HepG2 (cell line): Measurements from ENCODE around the gene RNF125. TPM values are rescaled to one million over a fixed set of nuclear protein-coding genes. Genes with fewer than 3 reads are reported as not detected.

Source experiments
- BCLAF1 ChIP-seq: fragments of 450-650 bp; IDR thresholded peaks from 2 replicates; pipeline ENCODE4 v1.6.1; 2017; ENCODE audit warnings: mild to moderate bottlenecking
- BRD4 ChIP-seq: sonication (generic); formaldehyde crosslinking; IDR thresholded peaks from 2 replicates; pipeline ENCODE4 v1.4.0; 2020; ENCODE audit warnings: missing genetic modification reagents
- HNRNPL ChIP-seq: fragments of 200-400 bp; formaldehyde crosslinking; IDR thresholded peaks from 2 replicates; pipeline ENCODE4 v1.6.1; 2017; ENCODE audit warnings: mild to moderate bottlenecking, low read depth, low read length
- NFIC ChIP-seq: IDR thresholded peaks from 2 replicates; pipeline ENCODE4 v1.6.1; 2012; ENCODE audit warnings: mild to moderate bottlenecking, low read length, inconsistent platforms
- RFX3 ChIP-seq: IDR thresholded peaks from 2 replicates; pipeline ENCODE4 v1.6.1; 2016; ENCODE audit warnings: missing biosample characterization, missing genetic modification reagents
- SMARCE1 ChIP-seq: fragments of 450-650 bp; IDR thresholded peaks from 2 replicates; pipeline ENCODE4 v1.6.1; 2017; ENCODE audit warnings: borderline replicate concordance
- THAP9 ChIP-seq: sonication (generic); formaldehyde crosslinking; IDR thresholded peaks from 2 replicates; pipeline ENCODE4; 2020; ENCODE audit warnings: missing genetic modification reagents, mild to moderate bottlenecking, borderline replicate concordance
- ZNF34 ChIP-seq: sonication (generic); formaldehyde crosslinking; IDR thresholded peaks from 2 replicates; pipeline ENCODE4 v1.4.0; 2020; ENCODE audit warnings: mild to moderate bottlenecking, missing genetic modification reagents, borderline replicate concordance
- polyA plus RNA-seq, 8 experiments: library from polyadenylated mRNA; depleted of rRNA in 3 of 8; stranded (reverse) in 7 of 8; unstranded in 1 of 8; fragments of >200 nt; fragmentation: Illumina TruSeq in 4 of 8; extraction: Trizol in 4 of 8; gene quantifications; 2 replicates each; pipeline versions ENCODE4 v1.2.1 to v1.2.3, GENCODE V29; 2011 to 2016; ENCODE audit warnings: low read depth in 4 of 8, missing spikeins in 1 of 8, mixed read lengths in 1 of 8; ENCODE audit not compliant: insufficient read depth in 1 of 8
- total RNA-seq, 5 experiments: library from RNA; depleted of rRNA; stranded (reverse); fragments of >200 nt; fragmentation: Illumina TruSeq; extraction: Trizol; gene quantifications; 2 replicates each; pipeline ENCODE4 v1.2.3, GENCODE V29; 2016; ENCODE audit warnings: low read depth in 1 of 5
- TF ChIP-seq, protein P1 (sequence below): sonication (generic); formaldehyde crosslinking; conservative IDR thresholded peaks from 2 replicates; pipeline ENCODE4 v1.5.0; 2020; ENCODE audit warnings: missing genetic modification reagents
- TF ChIP-seq, protein P2 (sequence below): sonication (generic); formaldehyde crosslinking; IDR thresholded peaks from 2 replicates; pipeline ENCODE4 v1.5.1; 2020; ENCODE audit warnings: missing genetic modification reagents, mild to moderate bottlenecking, borderline replicate concordance
- TF ChIP-seq, protein P3 (sequence below): sonication (generic); formaldehyde crosslinking; IDR thresholded peaks from 2 replicates; pipeline ENCODE4 v1.4.0; 2020; ENCODE audit warnings: missing genetic modification reagents, mild to moderate bottlenecking, borderline replicate concordance
- TF ChIP-seq, protein P4 (sequence below): sonication (generic); formaldehyde crosslinking; IDR thresholded peaks from 2 replicates; pipeline ENCODE4 v1.4.0; 2020; ENCODE audit warnings: missing genetic modification reagents

Gene RNF125
- total and polyA plus RNA-seq, 2 of the 13 experiments (the other 11 are each of a cell fraction or from before 2014, with no cell fraction given): 0.58 to 1.8 TPM

- TF ChIP-seq, protein P1, sequence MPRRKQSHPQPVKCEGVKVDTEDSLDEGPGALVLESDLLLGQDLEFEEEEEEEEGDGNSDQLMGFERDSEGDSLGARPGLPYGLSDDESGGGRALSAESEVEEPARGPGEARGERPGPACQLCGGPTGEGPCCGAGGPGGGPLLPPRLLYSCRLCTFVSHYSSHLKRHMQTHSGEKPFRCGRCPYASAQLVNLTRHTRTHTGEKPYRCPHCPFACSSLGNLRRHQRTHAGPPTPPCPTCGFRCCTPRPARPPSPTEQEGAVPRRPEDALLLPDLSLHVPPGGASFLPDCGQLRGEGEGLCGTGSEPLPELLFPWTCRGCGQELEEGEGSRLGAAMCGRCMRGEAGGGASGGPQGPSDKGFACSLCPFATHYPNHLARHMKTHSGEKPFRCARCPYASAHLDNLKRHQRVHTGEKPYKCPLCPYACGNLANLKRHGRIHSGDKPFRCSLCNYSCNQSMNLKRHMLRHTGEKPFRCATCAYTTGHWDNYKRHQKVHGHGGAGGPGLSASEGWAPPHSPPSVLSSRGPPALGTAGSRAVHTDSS (CRISPR knock-in tag): no peak
- TF ChIP-seq BCLAF1: no peak
- TF ChIP-seq, protein P2, sequence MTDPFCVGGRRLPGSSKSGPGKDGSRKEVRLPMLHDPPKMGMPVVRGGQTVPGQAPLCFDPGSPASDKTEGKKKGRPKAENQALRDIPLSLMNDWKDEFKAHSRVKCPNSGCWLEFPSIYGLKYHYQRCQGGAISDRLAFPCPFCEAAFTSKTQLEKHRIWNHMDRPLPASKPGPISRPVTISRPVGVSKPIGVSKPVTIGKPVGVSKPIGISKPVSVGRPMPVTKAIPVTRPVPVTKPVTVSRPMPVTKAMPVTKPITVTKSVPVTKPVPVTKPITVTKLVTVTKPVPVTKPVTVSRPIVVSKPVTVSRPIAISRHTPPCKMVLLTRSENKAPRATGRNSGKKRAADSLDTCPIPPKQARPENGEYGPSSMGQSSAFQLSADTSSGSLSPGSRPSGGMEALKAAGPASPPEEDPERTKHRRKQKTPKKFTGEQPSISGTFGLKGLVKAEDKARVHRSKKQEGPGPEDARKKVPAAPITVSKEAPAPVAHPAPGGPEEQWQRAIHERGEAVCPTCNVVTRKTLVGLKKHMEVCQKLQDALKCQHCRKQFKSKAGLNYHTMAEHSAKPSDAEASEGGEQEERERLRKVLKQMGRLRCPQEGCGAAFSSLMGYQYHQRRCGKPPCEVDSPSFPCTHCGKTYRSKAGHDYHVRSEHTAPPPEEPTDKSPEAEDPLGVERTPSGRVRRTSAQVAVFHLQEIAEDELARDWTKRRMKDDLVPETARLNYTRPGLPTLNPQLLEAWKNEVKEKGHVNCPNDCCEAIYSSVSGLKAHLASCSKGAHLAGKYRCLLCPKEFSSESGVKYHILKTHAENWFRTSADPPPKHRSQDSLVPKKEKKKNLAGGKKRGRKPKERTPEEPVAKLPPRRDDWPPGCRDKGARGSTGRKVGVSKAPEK (CRISPR knock-in tag): no peak
- TF ChIP-seq ZNF34 (CRISPR knock-in tag): no peak
- TF ChIP-seq BRD4: peak; percentile 18; the same call in 1 of the 2 replicates
- no peak for TF ChIP-seq RFX3 (CRISPR knock-in tag)
- TF ChIP-seq THAP9 (CRISPR knock-in tag): no peak
- TF ChIP-seq, protein P3, sequence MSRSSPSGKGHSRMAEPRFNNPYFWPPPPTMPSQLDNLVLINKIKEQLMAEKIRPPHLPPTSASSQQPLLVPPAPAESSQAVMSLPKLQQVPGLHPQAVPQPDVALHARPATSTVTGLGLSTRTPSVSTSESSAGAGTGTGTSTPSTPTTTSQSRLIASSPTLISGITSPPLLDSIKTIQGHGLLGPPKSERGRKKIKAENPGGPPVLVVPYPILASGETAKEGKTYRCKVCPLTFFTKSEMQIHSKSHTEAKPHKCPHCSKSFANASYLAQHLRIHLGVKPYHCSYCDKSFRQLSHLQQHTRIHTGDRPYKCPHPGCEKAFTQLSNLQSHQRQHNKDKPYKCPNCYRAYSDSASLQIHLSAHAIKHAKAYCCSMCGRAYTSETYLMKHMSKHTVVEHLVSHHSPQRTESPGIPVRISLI (CRISPR knock-in tag): 0 out of 2 replicates have a peak, but pooled peaks have one; percentile 23
- TF ChIP-seq HNRNPL: no peak
- TF ChIP-seq SMARCE1: no peak
- TF ChIP-seq, protein P4, sequence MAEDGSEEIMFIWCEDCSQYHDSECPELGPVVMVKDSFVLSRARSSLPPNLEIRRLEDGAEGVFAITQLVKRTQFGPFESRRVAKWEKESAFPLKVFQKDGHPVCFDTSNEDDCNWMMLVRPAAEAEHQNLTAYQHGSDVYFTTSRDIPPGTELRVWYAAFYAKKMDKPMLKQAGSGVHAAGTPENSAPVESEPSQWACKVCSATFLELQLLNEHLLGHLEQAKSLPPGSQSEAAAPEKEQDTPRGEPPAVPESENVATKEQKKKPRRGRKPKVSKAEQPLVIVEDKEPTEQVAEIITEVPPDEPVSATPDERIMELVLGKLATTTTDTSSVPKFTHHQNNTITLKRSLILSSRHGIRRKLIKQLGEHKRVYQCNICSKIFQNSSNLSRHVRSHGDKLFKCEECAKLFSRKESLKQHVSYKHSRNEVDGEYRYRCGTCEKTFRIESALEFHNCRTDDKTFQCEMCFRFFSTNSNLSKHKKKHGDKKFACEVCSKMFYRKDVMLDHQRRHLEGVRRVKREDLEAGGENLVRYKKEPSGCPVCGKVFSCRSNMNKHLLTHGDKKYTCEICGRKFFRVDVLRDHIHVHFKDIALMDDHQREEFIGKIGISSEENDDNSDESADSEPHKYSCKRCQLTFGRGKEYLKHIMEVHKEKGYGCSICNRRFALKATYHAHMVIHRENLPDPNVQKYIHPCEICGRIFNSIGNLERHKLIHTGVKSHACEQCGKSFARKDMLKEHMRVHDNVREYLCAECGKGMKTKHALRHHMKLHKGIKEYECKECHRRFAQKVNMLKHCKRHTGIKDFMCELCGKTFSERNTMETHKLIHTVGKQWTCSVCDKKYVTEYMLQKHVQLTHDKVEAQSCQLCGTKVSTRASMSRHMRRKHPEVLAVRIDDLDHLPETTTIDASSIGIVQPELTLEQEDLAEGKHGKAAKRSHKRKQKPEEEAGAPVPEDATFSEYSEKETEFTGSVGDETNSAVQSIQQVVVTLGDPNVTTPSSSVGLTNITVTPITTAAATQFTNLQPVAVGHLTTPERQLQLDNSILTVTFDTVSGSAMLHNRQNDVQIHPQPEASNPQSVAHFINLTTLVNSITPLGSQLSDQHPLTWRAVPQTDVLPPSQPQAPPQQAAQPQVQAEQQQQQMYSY: 0 out of 2 replicates have a peak, but pooled peaks have one; percentile 37
- no peak for TF ChIP-seq NFIC
Observed at GRCh38 chr18:32092422-32093101, 73.9 kb downstream of the RNF125 start (continued).
